Measurements from ENCODE around the gene RNF40. TPM values are rescaled to one million over a fixed set of nuclear protein-coding genes. Genes with fewer than 3 reads are reported as not detected.

RNF40 gene
- total and polyA plus RNA-seq, 10 donors, result 38.1 to 111 (median 79.1) TPM

DNA sequence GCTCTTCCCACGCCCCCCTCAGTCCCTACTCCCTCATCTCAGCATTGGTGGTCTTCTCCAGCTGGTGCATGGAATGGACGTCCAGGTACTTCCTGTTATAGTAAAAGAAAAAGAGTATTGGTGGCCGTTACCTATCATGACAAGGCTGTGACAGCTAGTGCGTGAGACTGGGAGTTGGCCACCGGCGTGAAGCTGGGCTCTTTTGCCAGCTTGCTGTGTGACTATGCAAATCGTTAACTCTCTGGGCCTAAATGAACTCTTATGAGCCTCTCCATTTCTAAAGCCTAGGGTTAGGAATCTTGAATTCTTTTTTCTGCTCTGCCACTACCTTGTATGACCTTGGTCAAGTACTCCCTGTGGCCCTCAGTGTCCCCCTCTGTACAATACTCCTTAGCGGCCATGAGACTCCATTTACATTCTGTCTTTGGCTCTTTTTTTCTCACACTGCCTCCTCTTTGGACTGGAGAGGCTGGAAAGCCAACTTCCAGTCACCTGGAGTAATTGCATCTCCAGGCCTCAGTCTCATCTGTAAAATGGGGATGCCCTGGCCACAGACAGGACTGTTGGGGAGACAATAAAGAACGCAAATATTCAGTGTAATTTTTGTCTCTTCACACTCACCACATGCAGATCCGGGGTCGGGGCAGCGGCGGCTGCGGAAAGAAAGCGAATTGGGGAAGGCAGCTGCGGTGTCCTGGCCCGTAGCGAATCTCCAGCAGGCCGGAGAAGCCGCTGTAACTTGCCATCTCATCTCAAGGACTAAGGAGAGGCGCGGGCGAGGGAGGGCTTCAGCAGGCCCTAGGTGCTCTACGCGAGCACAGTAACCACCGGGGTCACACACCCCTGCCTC is 1.3 kb upstream of the RNF40 start:
- no peaks in the 10 kb centered on the region for H3K9me3 ChIP-seq
- H3K4me3 ChIP-seq, result peak overlapping the region; percentile 74 to 99 (median 96)
- peak in 1 of 3 donors; percentile 18 for TF ChIP-seq POLR2AphosphoS5 (IDR thresholded peaks at IDR 0.05)
- TF ChIP-seq POLR2A (IDR thresholded peaks at IDR 0.05), result no peak
- WGBS, 5 donors, result 23 to 29% (median 26%) methylated on average over 22 to 26 of the region's 26 CpGs
- no peaks in the 10 kb centered on the region for H3K27me3 ChIP-seq (replicated peaks in 1 of 7)
- H3K27ac ChIP-seq, result peak overlapping the region in 5 of 8 donors; percentile 85 to 95 (median 94)
- DNase-seq, result no peak
- peaks cover 25 to 66% (median 51%) of the 10 kb centered on the region in 6 donors for H3K4me1 ChIP-seq
- peaks cover 0 to 61% (median 38%) of the 10 kb centered on the region in 6 donors for H3K36me3 ChIP-seq
- intact Hi-C loops (cut with DNase I; ENCODE audit: low total_unique reads), result no loop called here

DNA sequence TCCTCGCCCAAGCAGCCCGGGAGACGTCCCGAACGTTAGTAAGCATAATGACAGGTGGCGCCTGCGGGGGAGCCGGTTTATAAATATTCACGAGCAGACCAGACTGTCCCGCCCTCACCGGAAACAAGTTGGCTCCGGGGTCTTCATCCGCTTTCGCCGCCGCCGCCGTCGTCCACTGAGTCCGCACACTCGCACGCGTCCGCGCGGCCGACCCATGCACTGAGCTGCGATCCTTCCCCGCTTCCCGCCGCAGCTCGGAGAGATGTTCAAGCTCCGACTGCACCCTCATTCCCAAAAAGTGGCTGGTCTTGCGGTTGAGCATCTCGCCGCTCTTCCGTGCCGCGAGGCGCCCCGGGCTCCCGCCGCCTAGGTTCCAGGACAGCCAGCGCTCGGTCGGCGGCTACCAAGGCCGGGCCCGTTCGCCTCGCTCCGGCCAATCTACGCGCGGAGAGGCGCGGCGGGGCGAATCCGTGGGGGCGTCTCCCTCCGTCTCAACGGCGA is 645 bp upstream of the RNF40 start:
- H3K4me3 ChIP-seq, result peak overlapping the region; percentile 74 to 99 (median 96)
- intact Hi-C loops (cut with DNase I; ENCODE audit: low total_unique reads), result no loop called here
- H3K4me1 ChIP-seq, result peaks cover 25 to 68% (median 52%) of the 10 kb centered on the region in 6 donors
- H3K27ac ChIP-seq, result peak overlapping the region in 7 of 8 donors; percentile 83 to 95 (median 93)
- no peak for TF ChIP-seq POLR2A (IDR thresholded peaks at IDR 0.05)
- no peak for TF ChIP-seq POLR2AphosphoS5 (IDR thresholded peaks at IDR 0.05)
- TF ChIP-seq, protein P1, sequence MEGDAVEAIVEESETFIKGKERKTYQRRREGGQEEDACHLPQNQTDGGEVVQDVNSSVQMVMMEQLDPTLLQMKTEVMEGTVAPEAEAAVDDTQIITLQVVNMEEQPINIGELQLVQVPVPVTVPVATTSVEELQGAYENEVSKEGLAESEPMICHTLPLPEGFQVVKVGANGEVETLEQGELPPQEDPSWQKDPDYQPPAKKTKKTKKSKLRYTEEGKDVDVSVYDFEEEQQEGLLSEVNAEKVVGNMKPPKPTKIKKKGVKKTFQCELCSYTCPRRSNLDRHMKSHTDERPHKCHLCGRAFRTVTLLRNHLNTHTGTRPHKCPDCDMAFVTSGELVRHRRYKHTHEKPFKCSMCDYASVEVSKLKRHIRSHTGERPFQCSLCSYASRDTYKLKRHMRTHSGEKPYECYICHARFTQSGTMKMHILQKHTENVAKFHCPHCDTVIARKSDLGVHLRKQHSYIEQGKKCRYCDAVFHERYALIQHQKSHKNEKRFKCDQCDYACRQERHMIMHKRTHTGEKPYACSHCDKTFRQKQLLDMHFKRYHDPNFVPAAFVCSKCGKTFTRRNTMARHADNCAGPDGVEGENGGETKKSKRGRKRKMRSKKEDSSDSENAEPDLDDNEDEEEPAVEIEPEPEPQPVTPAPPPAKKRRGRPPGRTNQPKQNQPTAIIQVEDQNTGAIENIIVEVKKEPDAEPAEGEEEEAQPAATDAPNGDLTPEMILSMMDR (IDR thresholded peaks at IDR 0.05 in 8 of 11, conservative IDR thresholded peaks at IDR 0.05 in 3 of 11), result no peak
- H3K27me3 ChIP-seq (replicated peaks in 1 of 7), result no peaks in the 10 kb centered on the region
- peaks cover 0 to 61% (median 41%) of the 10 kb centered on the region in 6 donors for H3K36me3 ChIP-seq
- WGBS, 5 donors, result 0 to 1% (median 0%) methylated on average over 8 to 64 of the region's 64 CpGs
- peak; percentile 85 for DNase-seq
- no peaks in the 10 kb centered on the region for H3K9me3 ChIP-seq

DNA sequence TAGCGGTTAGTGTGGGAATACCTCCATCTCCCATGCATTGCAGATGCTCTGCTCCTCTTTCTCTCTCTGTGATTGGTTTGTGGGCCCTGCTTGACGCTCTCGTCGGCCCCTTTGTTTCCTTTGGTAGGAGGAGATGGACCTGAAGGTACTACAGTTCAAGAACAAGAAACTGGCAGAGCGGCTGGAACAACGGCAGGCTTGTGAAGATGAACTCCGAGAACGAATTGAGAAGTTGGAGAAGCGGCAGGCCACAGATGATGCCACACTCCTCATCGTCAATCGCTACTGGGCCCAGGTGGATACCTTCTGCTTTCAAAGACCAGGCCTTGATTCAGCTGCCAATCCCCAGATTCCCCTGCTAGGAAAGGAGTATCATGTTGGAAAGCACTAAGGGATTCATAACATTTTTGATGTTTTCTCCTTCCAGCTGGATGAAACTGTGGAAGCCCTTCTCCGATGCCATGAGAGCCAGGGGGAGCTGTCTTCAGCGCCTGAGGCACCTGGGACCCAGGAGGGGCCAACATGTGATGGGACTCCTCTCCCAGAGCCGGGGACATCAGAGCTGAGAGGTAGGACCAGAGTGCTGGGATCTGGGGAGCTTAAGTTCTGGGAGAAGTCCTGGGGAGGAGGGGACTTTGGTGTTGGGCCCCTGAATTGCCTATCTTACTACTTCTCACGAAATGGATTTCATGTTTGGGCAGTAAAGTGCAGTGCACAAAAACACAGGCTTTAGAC is 1.0 kb downstream of the RNF40 start:
- peak; percentile 47 for DNase-seq
- peaks cover 0 to 61% (median 50%) of the 10 kb centered on the region in 6 donors for H3K36me3 ChIP-seq
- intact Hi-C loops (cut with DNase I; ENCODE audit: low total_unique reads), result no loop called here
- WGBS, 5 donors, result 68 to 81% (median 73%) methylated on average over 13 to 15 of the region's 15 CpGs
- H3K4me1 ChIP-seq, result peaks cover 25 to 81% (median 62%) of the 10 kb centered on the region in 6 donors
- H3K4me3 ChIP-seq, result peak overlapping the region; percentile 74 to 99 (median 96)
- H3K9me3 ChIP-seq, result no peaks in the 10 kb centered on the region
- TF ChIP-seq POLR2A (IDR thresholded peaks at IDR 0.05), result no peak
- TF ChIP-seq, protein P1 (IDR thresholded peaks at IDR 0.05 in 8 of 11, conservative IDR thresholded peaks at IDR 0.05 in 3 of 11), result no peak
- TF ChIP-seq POLR2AphosphoS5 (IDR thresholded peaks at IDR 0.05), result no peak
- no peaks in the 10 kb centered on the region for H3K27me3 ChIP-seq (replicated peaks in 1 of 7)
- peak overlapping the region in 7 of 8 donors; percentile 85 to 95 (median 93) for H3K27ac ChIP-seq

DNA sequence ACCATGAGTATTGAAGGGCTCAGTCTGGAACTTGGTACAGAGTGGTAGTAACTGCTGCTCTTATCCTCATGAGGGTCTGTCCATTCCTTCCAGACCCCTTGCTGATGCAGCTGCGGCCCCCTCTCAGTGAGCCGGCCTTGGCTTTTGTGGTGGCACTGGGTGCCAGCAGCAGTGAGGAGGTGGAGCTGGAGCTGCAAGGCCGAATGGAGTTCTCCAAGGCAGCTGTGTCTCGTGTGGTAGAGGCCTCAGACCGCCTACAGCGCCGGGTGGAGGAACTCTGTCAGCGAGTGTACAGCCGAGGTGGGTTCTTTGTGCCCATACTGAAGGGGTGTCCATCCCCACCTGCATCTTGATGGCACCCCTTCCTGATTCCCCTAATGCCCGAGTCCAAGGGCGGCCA is 2.0 kb downstream of the RNF40 start:
- peak overlapping the region in 1 of 8 donors; percentile 94 for H3K4me3 ChIP-seq
- no peaks in the 10 kb centered on the region for H3K27me3 ChIP-seq (replicated peaks in 1 of 7)
- intact Hi-C loops (cut with DNase I; ENCODE audit: low total_unique reads), result no loop called here
- DNase-seq, result peak; percentile 71
- TF ChIP-seq POLR2AphosphoS5 (IDR thresholded peaks at IDR 0.05) (no peak), POLR2A (IDR thresholded peaks at IDR 0.05) (no peak)
- TF ChIP-seq, protein P1 (IDR thresholded peaks at IDR 0.05 in 8 of 11, conservative IDR thresholded peaks at IDR 0.05 in 3 of 11), result no peak
- no peak overlapping the region for H3K27ac ChIP-seq
- H3K36me3 ChIP-seq, result peaks cover 0 to 62% (median 59%) of the 10 kb centered on the region in 6 donors
- H3K4me1 ChIP-seq, result peaks cover 23 to 82% (median 65%) of the 10 kb centered on the region in 6 donors
- WGBS, 5 donors, result 90 to 98% (median 92%) methylated on average over 7 to 11 of the region's 11 CpGs
- H3K9me3 ChIP-seq, result no peaks in the 10 kb centered on the region
